Measurements from ENCODE around the gene ARL6IP6.
"Not testable (repeated sequence)": the region's sequence is repeated elsewhere in the genome, so short reads cannot be mapped to it uniquely, and the experiment has no call there.

Gene ARL6IP6

DNA sequence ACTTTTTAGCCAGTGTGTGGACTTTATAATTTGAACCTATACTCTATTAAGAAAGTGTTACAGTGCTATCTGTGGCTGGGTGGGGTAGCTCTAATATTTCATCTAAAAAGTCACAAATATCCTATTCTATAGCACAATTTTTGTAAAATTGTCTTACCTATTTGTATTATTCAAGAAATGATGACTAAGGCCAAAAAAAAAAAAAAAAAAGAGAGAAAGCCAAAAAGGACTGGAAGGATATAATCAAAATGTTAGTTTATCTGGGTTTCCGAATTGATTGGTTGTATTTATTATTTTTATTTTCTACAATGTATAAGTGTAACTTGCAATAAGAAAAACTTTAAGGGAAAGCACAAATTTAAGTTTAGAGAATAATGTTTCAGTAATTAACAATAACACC lies 5.5 kb downstream of the ARL6IP6 start:
- DNase-seq, result no peak

DNA sequence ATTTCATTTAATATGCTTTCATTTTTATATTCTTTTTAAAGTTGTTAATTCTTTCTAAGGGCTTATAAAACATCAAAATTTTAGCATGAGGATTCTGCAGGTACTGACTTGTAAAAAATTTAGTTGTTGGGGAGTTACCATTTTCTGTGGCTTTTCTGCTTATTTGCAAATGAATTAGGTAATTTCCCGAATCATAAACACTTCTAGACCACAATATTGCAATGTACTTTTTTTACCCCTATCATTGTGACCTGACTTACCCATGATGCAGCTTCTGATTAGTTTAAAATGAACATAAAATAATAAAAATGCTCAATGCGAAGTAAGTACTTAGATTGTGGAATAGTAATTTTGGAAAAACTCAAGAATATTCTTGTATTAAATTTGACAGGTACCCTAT lies 11.4 kb downstream of the ARL6IP6 start:
- DNase-seq, result no peak

DNA sequence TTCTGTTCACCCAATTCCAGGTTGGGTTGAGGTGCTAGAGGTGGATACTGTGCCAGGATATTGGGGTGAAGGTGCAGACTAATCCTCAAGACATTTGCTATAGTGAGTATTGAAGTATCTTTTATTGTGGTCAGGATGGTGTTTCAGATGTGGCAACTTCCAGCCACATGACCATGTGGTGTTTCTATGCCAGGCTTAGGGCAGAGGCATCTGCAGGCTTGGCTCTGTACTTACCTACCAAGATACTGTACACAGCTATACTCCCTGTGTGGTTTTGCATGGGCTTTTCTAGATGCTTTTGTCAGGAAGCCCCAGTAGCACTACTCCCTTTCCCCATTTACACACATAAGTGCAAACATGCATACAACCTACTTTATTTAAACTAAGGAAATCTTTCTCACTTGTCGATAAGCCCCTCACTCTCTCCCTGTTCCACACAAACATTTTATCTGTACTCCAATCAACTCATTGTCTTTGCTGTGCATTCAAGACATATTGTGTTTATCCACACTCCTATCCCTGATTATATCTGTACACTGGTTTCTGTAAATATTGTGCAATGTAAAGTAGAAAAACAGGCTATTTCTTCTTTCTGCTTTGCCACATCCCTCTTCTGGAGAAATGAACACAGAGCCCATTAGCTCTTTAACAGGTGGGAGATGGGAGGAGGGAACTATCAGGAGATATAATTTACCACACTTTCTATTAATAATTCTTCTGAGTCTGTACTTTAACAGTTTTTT lies 12.3 kb downstream of the ARL6IP6 start:
- no peak for DNase-seq

DNA sequence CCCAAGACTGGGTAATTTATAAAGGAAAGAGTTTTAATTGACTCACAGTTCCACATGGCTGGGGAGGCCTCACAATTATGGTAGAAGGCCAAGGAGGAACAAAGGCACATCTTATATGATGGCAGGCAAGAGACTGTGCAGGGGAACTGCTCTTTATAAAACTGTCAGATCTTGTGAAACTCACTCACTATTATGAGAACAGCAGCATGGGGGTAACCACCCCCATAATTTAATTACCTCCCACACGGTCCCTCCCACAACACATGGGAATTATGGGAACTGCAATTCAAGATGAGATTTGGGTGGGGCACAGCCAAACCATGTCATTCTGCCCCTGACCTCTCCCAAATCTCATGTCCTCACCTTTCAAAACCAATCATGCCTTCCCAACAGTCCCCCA lies 19.1 kb downstream of the ARL6IP6 start:
- DNase-seq, result not testable (repeated sequence)

DNA sequence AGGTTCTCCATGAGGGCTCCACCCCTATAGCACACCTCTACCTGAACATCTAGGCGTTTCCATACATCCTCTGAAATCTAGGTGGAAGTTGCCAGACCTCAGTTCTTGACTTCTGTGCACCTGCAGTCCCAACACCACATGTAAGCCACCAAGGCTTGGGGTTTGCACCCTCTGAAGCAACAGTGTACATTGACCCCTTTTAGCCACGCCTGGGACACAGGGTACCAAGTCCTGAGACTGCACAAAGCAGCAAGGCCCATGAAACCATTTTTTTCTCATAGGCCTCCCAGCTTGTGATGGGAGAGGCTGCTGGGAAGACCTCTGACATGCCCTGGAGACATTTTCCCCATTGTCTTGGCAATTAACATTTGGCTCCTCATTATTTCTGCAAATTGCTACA lies 20.0 kb downstream of the ARL6IP6 start:
- DNase-seq, result no peak

DNA sequence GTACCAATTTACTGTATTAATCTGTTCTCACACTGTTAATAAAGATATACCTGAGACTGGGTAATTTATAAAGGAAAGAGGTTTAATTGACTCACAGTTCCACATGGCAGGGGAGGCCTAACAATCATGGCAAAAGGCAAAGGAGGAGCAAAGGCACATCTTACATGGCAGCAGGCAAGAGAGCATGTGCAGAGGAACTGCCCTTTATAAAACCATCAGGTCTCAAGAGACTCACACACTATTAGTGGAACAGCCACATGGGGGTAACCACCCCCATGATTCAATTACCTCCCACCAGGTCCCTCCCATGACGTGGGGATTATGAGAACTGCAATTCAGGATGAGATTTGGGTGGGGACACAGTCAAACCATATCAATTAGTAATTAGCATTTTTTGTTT lies 21.3 kb downstream of the ARL6IP6 start:
- not testable (repeated sequence) for DNase-seq

DNA sequence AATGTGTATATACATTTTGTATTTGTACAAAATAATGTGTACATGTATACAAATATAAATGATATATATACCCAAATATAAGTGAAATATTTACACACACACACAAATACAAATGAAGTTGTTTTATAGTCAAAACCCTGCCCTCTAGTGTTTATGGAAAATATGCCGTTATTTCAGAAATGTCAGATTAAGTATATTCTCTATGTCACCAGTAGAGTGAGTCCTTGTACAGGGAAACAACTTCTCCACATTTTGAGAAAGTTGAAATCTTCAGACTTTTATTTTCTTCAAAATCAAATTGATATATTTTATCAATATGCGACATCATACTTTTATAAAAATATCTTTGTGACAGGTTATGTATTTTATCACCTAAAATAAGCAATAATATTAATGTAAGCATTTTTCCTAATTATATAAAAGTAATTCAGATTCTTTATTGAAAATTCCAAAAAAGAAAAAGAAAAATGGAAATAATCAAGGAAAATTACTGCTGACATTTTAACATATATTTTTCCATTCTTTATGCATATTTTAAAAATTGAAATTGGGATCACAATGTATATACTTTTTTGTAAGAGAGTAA lies 22.4 kb downstream of the ARL6IP6 start:
- DNase-seq, result peak; percentile 9

DNA sequence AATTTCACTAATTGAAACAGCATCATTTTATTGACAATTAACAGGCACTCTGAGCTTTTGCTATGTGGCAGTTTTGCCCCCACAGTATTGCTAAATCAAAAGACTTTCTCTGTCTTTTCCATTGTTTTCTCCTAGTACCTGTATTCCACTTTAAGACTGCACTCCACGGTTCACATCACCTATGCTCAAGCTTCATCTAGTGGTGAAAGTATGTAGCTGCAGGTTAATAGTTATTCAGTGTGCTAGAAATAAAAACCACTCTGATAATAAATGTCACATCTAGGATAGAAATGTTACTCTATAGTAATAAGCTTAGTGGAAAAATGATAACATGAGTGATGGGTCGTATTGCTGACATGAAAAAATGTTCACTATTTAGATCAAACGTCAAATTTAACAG lies 24.6 kb downstream of the ARL6IP6 start:
- peak; percentile 5 for DNase-seq

DNA sequence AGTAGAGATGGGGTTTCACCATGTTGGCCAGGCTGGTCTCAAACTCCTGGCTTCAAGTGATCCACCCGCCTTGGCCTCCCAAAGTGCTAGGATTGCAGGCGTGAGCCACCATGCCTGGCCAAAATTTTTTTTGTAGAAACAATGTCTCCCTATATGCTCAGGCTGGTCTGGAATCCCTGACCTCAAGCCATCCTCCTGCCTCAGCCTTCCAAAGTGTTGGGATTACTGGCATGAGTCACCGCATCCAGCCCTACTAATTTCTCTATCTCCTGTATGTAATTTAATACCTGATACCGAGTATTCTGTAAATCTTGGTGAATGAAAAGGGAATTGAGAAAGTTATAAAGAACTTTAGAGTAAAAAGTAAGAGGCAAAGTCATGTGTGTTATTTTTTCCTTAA lies 29.3 kb downstream of the ARL6IP6 start:
- DNase-seq, result not testable (repeated sequence)

DNA sequence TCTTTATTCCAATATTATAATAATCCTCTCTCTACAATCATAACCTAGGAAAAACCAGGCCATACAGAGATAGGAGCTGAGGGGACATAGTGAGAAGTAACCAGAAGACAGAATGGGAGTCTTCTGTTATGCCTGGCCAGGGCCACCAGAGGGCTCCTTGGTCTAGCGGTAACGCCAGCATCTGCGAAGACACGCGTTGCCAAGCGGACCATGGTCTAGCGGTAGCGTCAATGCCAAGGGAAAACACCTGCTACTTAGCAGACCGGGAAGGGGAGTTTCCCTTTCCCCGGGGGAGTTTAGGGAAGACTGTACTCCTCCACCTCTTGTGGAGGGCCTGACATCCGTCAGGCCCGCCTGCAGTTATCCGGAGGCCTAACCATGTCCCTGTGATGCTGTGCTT lies 36.6 kb downstream of the ARL6IP6 start:
- DNase-seq, result peak; percentile 7

DNA sequence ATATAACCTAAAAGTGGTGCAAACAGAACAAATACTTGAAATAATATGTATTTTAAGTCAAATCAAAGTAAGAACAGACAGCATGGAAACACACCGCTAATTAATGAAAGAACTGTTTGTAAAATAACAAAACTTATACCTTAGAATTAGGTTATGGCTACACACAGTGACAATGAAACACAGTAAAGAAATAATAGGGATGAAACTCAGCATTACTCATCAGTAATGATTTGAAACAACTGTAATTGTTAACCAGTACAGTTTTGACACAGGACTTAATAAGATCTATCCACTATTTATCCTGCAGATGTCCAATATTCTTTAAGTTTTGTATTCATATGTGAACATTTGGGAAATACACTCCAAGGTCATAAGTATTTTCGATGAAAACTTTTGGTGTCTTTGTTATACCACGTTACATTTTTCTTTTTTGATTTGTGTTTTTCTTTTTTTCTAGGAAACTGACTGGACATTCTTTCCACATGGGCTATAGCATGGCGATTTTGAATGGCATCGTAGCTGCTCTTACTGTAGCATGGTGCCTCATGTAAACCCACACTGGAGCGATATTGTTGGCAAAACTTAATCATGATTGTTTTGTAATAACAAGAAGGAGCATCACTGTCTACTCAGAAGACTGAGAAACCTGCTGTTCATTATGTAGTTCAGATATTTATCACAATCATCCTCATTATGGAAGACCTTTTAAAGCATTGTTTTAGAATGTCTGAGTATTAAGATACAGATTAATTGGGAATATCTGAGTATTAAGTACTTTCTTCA lies 41.1 kb downstream of the ARL6IP6 start:
- no peak for DNase-seq

DNA sequence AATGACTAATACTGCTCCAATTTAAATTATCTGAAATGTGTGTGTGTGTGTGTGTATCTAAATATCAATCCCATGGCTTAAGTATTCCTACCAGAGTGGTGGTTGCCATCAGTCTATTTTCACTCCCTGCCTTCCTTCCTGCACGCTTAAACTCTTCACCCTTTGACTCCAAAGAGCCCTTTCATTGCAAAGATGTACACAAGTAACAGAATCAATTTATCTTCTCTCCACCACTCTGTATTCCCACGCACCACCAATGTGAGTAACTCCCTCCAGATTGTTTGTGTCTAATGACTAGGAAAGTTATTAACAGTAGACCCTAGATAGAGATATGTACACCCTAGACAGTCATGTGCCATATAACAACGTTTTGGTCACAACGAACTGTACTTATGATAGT lies 42.8 kb downstream of the ARL6IP6 start:
- no peak for DNase-seq

DNA sequence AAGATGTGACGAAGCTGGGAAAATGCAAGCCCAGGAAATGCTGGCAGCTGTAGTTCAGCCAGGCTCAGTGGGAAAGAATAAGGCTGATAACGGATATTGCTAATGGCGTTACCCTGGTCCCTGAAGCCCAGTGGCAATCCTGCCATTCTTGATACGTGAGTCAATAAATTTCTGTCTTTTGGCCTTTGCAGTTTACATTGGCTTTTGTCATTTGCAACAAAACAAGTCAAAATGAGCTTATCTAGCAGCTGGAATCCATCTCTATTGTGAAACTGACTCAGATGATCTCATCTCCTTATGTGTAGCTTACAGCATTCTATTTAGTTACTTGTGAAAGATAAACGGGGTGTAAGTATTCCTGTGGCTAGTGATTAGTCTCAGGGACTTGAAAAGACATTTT lies 43.8 kb downstream of the ARL6IP6 start:
- DNase-seq, result no peak

DNA sequence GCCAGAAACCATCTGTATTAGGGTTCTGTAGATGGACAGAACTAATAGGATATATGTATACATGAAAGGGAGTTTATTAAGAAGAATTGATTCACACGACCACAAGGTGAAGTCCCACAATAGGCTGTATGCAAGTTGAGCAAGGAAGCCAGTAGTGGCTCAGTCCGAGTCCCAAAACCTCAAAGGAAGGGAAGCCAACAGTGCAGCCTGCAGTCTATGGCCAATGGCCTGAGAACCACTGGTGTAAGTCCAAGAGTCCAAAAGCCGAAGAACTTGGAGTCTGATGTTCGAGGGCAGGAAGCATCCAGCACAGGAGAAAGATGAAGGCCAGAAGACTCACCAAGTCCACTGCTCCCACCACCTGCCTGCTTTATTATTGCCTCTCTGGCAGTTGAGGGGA lies 44.8 kb downstream of the ARL6IP6 start:
- not testable (repeated sequence) for DNase-seq

DNA sequence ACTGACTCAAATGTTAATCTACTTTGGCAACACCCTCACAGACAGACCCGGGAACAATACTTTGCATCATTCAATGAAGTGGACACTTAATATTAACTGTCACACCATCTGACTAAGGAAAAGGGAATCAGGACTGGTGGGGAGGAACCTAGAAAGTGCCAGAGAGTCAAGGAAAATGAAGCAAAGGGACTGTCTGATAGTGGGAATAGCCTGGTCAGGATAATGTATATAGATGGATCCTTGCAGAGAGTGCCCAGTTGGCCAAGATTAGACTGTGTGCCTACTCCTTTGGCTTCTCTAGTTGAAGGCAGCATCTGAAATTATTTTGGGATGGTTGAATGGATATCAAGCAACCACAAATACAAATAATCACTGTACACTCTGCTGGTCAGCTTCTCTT lies 45.2 kb downstream of the ARL6IP6 start:
- DNase-seq, result no peak

DNA sequence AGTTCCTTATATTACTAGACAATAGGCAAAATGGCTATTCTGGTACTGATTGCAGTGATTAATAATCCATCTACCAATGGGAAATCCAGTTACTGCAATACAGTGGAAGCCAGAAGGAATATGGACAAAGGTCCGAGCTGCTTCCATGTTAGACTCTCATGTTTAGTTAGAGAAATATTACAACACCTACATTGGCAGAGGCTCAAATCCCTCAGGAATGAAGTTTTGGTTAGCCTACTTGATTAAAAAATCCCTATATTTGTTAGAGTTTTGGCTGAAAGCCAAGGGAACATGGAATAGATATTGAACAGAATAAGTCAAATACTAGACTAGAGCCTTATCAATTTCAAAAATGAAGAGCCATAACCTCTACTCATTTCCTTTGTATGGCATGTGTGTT lies 48.5 kb downstream of the ARL6IP6 start:
- no peak for DNase-seq

DNA sequence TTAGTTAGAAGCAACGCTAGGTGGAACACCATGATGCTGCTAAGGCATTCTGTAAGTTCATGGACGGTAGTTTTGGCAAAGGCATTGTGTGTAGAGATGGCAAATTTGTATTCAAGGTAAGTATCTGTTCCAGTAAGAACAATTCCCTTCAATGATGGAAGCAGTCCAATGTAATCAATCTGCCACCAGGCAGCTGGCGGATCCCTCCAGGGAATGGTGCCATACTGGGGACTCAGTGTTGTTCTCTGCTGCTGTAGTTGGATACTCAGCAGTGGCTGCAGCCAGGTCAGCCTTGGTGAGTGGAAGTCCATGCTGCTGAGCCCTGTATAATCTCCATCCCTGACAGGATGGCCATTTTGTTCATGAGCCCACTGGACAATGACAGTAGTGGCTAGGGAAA lies 62.8 kb downstream of the ARL6IP6 start:
- DNase-seq, result no peak

DNA sequence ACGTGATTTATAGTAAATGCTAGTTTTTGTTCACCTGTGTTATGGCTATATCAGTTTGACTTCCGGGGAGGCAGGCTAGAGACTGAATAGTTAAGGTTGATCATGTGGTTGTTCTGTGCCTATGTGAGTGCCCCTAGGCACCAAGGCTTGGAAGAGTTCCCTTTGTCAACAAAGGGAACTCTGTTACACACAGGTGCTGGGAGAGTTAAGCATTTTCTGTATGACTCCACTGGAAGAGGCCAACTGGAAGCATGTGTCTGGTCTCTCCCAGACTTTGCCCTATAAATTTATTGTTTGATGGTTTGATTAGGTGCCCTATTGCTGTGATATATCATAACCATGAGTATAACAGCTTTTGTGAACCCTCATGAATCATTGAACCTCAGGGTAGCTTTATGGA lies 63.8 kb downstream of the ARL6IP6 start:
- DNase-seq, result no peak

DNA sequence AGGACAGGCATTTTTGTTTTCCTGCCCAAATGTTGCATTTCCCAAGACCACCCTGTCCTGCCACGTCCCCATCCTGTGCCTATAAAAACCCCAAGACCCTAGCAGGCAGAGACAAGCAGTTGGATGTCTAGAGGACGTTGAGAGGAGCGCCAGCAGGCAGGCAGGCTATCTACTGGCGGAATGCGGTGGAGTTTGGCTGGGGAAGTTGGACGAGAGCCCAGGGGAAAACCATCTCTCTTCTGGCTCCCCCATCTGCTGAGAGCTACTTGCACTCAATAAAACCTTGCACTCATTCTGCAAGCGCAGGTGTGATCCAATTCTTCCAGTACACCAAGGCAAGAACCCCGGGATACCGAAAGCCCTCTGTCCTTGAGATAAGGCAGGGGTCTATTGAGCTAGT lies 72.5 kb downstream of the ARL6IP6 start:
- no peak for DNase-seq

DNA sequence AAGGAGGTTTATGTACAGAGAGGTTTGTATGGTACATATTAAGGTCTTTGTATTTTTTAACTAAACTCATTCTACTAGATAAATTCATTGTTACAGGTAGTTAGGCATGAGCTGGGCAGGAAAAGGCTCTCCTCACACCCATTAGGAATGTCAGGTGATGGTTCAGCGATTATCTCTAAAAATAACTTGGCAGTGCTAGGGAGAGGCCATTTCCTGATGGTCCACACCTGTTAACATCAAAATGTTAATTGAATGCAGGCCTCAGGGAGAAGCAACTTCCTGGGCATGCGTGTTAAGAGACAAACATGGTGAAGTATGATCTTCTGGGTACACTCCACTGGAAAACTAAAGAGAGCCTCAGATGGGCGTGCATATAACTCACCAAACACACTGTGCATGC lies 73.6 kb downstream of the ARL6IP6 start:
- DNase-seq, result no peak

DNA sequence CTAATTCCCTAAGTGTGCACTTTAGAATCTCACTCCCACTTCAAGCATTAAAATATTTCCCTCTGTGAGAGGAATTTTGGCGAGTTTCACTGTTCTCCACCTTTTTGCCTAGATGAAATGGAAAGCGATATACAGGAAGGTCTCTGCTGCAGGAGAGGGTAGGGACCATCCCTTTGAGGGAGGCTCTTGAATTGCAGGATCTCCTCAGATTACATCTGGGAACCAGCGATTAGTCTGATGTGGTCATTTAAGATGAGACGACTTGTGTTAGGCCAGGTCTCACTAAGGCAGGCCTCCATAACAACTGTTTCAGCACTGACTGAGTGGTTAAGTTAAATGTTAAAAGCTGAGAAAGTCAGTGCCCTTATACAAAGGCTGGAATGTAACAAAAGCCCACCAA lies 74.6 kb downstream of the ARL6IP6 start:
- DNase-seq, result no peak

DNA sequence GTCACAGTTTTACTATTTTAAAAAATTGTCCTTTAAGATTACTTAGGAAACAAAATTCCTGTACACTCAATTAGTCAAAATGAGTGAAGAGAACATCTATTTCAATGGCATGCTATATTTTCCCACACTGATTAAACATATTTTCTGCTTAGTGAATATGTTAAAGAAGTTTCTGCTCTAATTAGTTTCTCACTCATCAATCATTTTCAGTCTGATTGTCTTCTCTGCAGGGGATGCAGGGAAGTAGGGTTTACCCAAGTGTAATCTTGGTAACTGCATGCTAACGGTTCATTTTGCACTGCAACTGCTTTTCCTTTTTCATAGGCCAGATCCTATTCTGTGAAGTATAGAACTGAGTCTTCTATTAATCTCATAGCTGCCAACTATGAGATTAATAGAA lies 78.5 kb downstream of the ARL6IP6 start:
- no peak for DNase-seq

DNA sequence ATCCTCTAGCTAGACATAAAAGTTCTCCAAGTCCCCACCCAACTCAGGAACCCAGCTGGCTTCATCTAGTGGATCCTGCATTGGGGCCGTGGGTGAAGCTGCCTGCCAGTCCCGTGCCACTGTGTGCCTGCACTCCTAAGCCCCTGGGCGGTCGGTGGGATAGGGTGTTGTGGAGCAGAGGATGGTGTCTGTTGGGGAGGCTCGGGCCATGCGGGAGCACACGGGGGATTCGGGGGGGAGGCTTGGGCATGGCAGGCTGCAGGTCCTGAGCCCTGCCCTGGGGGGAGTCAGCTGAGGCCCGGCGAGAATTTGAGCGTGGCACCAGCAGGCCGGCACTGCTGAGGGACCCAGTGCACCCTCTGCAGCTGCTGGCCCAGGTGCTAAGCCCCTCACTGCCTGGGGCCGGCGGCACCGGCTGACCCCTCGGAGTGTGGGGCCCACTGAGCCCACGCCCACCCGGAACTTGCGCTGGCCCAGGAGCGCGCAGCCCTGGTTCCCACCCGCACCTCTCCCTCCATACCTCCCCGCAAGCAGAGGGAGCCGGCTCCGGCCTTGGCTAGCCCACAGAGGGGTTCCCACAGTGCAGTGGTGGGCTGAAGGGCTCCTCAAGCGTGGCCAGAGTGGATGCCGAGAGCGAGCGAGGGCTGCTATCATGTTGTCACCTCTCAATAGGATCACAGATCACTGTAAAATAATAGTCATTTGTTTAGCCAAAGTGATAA lies 86.4 kb downstream of the ARL6IP6 start:
- DNase-seq, result no peak

DNA sequence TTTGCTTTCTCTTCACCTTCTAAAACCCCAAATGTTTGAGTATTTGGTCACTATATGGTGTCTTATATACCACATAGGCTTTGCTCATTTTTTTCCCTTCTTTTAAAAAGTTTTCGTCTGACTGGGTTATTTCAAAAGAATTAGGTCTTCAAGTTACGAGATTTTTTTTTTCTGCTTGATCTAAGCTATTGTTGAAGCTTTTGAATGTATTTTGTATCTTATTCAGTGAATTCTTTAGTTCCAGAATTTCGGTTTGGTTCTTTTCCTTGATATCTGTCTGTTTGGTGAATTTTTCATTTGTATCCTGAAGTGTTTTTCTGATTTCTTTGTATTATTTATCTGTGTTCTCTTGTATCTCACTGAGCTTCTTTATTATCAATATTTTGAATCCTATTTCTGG lies 93.5 kb downstream of the ARL6IP6 start:
- no peak for DNase-seq

Data from SHP77 treated with DMSO at 0.1 percent for 48 hours (cell line).